Chondrocyte (in vitro differentiated cells): ENCODE measurements around the gene CMIP. TPM values are rescaled to one million over a fixed set of nuclear protein-coding genes. Genes with fewer than 3 reads are reported as not detected.
A peak's percentile ranks its signal among the peaks of the same experiment; 100 is the strongest.

ENCODE experiments used
- DNase-seq: peaks from one replicate; pipeline ENCODE4 v3.0.0; 2021; ENCODE audit warnings: mixed read lengths, low spot score
- H3K27ac Mint-ChIP-seq: one replicate; pipeline ENCODE4 v1.8.0; 2021; ENCODE audit warnings: mild to moderate bottlenecking, moderate library complexity, mixed read lengths; ENCODE audit not compliant: unreplicated experiment
- H3K27me3 Mint-ChIP-seq: 2 replicates; pipeline ENCODE4 v1.8.0; 2021; ENCODE audit warnings: low read depth, mixed read lengths
- H3K36me3 Mint-ChIP-seq: 2 replicates; pipeline ENCODE4 v1.8.0; 2021; ENCODE audit warnings: low read depth, mixed read lengths
- H3K4me1 Mint-ChIP-seq: 2 replicates; pipeline ENCODE4 v1.8.0; 2021; ENCODE audit warnings: low read depth, mild to moderate bottlenecking, mixed read lengths
- H3K4me3 Mint-ChIP-seq: one replicate; pipeline ENCODE4 v1.8.0; 2021; ENCODE audit warnings: mild to moderate bottlenecking, moderate library complexity, mixed read lengths; ENCODE audit not compliant: unreplicated experiment
- H3K9me3 Mint-ChIP-seq: 2 replicates; pipeline ENCODE4 v1.8.0; 2021; ENCODE audit warnings: low read depth, mixed read lengths
- CTCF ChIP-seq: fragments of 200-600 bp; sonication (generic); IDR thresholded peaks from 2 replicates; pipeline ENCODE4 v1.5.0; 2021; ENCODE audit warnings: antibody characterized with exemption, mild to moderate bottlenecking, moderate library complexity
- total RNA-seq: library from RNA; stranded (reverse); gene quantifications from 3 replicates; pipeline ENCODE4 v1.2.1, GENCODE V29; 2021

Gene CMIP
- total RNA-seq, 1 donor from 2014 or later: 62.9 TPM

- Mint-ChIP-seq H3K27me3 (no peaks in the 10 kb centered on the region), H3K4me3 (no peak overlapping the region), H3K36me3 (peaks cover 9% of the 10 kb centered on the region), H3K4me1 (peaks cover 20% of the 10 kb centered on the region), H3K27ac (peak overlapping the region; percentile 70), H3K9me3 (no peaks in the 10 kb centered on the region)
- no peak for DNase-seq
- TF ChIP-seq CTCF: no peak
Measured at GRCh38 chr16:81616321-81617020, 171.9 kb downstream of the CMIP start.

GRCh38 chr16:81617021-81617346 lies 172.4 kb downstream of the CMIP start:
- no peaks in the 10 kb centered on the region for H3K27me3 Mint-ChIP-seq
- H3K36me3 Mint-ChIP-seq: peaks cover 9% of the 10 kb centered on the region
- DNase-seq: no peak
- TF ChIP-seq CTCF: no peak
- no peak overlapping the region for H3K4me3 Mint-ChIP-seq
- peak overlapping the region; percentile 70 for H3K27ac Mint-ChIP-seq
- no peaks in the 10 kb centered on the region for H3K9me3 Mint-ChIP-seq
- H3K4me1 Mint-ChIP-seq: peaks cover 20% of the 10 kb centered on the region

- Mint-ChIP-seq H3K36me3 (peaks cover 9% of the 10 kb centered on the region), H3K9me3 (no peaks in the 10 kb centered on the region), H3K4me1 (peaks cover 20% of the 10 kb centered on the region), H3K27ac (no peak overlapping the region), H3K27me3 (no peaks in the 10 kb centered on the region), H3K4me3 (no peak overlapping the region)
- TF ChIP-seq CTCF: no peak
- DNase-seq: no peak
Measured at GRCh38 chr16:81618187-81618586, 173.6 kb downstream of the CMIP start.

- H3K4me3 Mint-ChIP-seq: no peak overlapping the region
- H3K27me3 Mint-ChIP-seq: no peaks in the 10 kb centered on the region
- no peak for DNase-seq
- H3K27ac Mint-ChIP-seq: no peak overlapping the region
- H3K4me1 Mint-ChIP-seq: peaks cover 24% of the 10 kb centered on the region
- no peaks in the 10 kb centered on the region for H3K9me3 Mint-ChIP-seq
- peaks cover 9% of the 10 kb centered on the region for H3K36me3 Mint-ChIP-seq
- no peak for TF ChIP-seq CTCF
Measured at GRCh38 chr16:81618661-81619060, 174.1 kb downstream of the CMIP start.

GRCh38 chr16:81620029-81620428 lies 175.4 kb downstream of the CMIP start:
- Mint-ChIP-seq H3K36me3 (peaks cover 9% of the 10 kb centered on the region), H3K4me3 (no peak overlapping the region), H3K27ac (no peak overlapping the region), H3K4me1 (peaks cover 28% of the 10 kb centered on the region), H3K27me3 (no peaks in the 10 kb centered on the region), H3K9me3 (no peaks in the 10 kb centered on the region)
- DNase-seq: no peak
- no peak for TF ChIP-seq CTCF
